Measurements from ENCODE around the gene ENOX2. TPM values are rescaled to one million over a fixed set of nuclear protein-coding genes. Genes with fewer than 3 reads are reported as not detected.

The ENOX2 gene
- total and polyA plus RNA-seq, 8 donors = 2.6 to 12.1 (median 7.3) TPM

- Histone ChIP-seq H3K36me3 (peaks cover 0 to 11% (median 2%) of the 10 kb centered on the region in 4 donors), H3K4me1 (no peaks in the 10 kb centered on the region), H3K27ac (no peak overlapping the region), H3K9me3 (no peaks in the 10 kb centered on the region), H3K27me3 (no peaks in the 10 kb centered on the region), H3K4me3 (no peak overlapping the region)
- TF ChIP-seq EP300 (IDR thresholded peaks at IDR 0.05) = no peak
- TF ChIP-seq POLR2AphosphoS5 (IDR thresholded peaks at IDR 0.05) = no peak
- TF ChIP-seq CTCF (IDR thresholded peaks at IDR 0.05) = no peak
- no peak for TF ChIP-seq POLR2A (IDR thresholded peaks at IDR 0.05)
- intact Hi-C loops (cut with DNase I; ENCODE audit: low total_unique reads) = no loop called here
- DNase-seq = no peak
These were observed 253.3 kb downstream of the ENOX2 start for GRCh38 chrX:130649738-130650137.

GRCh38 chrX:130647468-130647867, 255.5 kb downstream of the ENOX2 start:
- intact Hi-C loops (cut with DNase I; ENCODE audit: low total_unique reads) = no loop called here
- no peaks in the 10 kb centered on the region for H3K27me3 ChIP-seq
- peaks cover 0 to 11% (median 2%) of the 10 kb centered on the region in 4 donors for H3K36me3 ChIP-seq
- H3K27ac ChIP-seq = no peak overlapping the region
- TF ChIP-seq POLR2AphosphoS5 (IDR thresholded peaks at IDR 0.05) (no peak), CTCF (IDR thresholded peaks at IDR 0.05) (no peak), POLR2A (IDR thresholded peaks at IDR 0.05) (no peak), EP300 (IDR thresholded peaks at IDR 0.05) (no peak)
- H3K9me3 ChIP-seq = peaks cover 0 to 4% (median 0%) of the 10 kb centered on the region in 4 donors
- WGBS, 5 donors = 63 to 92% (median 84%) methylated on average over 1 of the region's 1 CpG
- H3K4me3 ChIP-seq = no peak overlapping the region
- DNase-seq = no peak
- H3K4me1 ChIP-seq = no peaks in the 10 kb centered on the region

GRCh38 chrX:130645955-130646583, 256.9 kb downstream of the ENOX2 start:
- TF ChIP-seq POLR2A (IDR thresholded peaks at IDR 0.05) (no peak), CTCF (IDR thresholded peaks at IDR 0.05) (no peak), EP300 (IDR thresholded peaks at IDR 0.05) (no peak), POLR2AphosphoS5 (IDR thresholded peaks at IDR 0.05) (no peak)

GRCh38 chrX:130637591-130637990, 265.4 kb downstream of the ENOX2 start:
- no peak for TF ChIP-seq POLR2A (IDR thresholded peaks at IDR 0.05)
- no peak for TF ChIP-seq CTCF (IDR thresholded peaks at IDR 0.05)
- TF ChIP-seq EP300 (IDR thresholded peaks at IDR 0.05) = no peak
- no peak for TF ChIP-seq POLR2AphosphoS5 (IDR thresholded peaks at IDR 0.05)
- no peak overlapping the region for H3K27ac ChIP-seq
- intact Hi-C loops (cut with DNase I; ENCODE audit: low total_unique reads) = no loop called here
- no peak overlapping the region for H3K4me3 ChIP-seq
- DNase-seq = no peak
- WGBS, 5 donors = 73 to 93% (median 81%) methylated on average over 3 of the region's 3 CpGs
- H3K4me1 ChIP-seq = no peaks in the 10 kb centered on the region
- H3K9me3 ChIP-seq = no peaks in the 10 kb centered on the region
- peaks cover 0 to 13% (median 3%) of the 10 kb centered on the region in 4 donors for H3K36me3 ChIP-seq
- no peaks in the 10 kb centered on the region for H3K27me3 ChIP-seq

More at GRCh38 chrX:130645955-130646583, 256.9 kb downstream of the ENOX2 start:
- intact Hi-C loops (cut with DNase I; ENCODE audit: low total_unique reads) = no loop called here
- Histone ChIP-seq H3K27ac (no peak overlapping the region), H3K27me3 (no peaks in the 10 kb centered on the region), H3K4me3 (no peak overlapping the region), H3K4me1 (no peaks in the 10 kb centered on the region), H3K9me3 (peaks cover 0 to 4% (median 0%) of the 10 kb centered on the region in 4 donors), H3K36me3 (peaks cover 0 to 11% (median 2%) of the 10 kb centered on the region in 4 donors)
- DNase-seq = peak in 1 of 2 donors; percentile 3
- WGBS, 5 donors = 69 to 94% (median 79%) methylated on average over 9 of the region's 9 CpGs

Data from stomach (tissue), 9 donors.